NB4 (cell line): ENCODE results near the gene ELAC2.

Experiments
- CTCF ChIP-seq: IDR thresholded peaks from one replicate; pipeline ENCODE4 v1.5.1; 2012; ENCODE audit warnings: low read depth, low read length
- MAX ChIP-seq: IDR thresholded peaks from 2 replicates; pipeline ENCODE4 v1.6.1; 2011; ENCODE audit warnings: low read depth, low read length
- MYC ChIP-seq: IDR thresholded peaks from 2 replicates; pipeline ENCODE4 v1.6.1; 2011; ENCODE audit warnings: low read depth, low read length
- POLR2A ChIP-seq: IDR thresholded peaks from 2 replicates; pipeline ENCODE4 v1.6.1; 2011; ENCODE audit warnings: mild to moderate bottlenecking; ENCODE audit not compliant: insufficient read length; ENCODE audit errors: extremely low read depth

GRCh38 chr17:12998874-12999273 is 19.0 kb downstream of the ELAC2 start:
- TF ChIP-seq CTCF, result no peak
- TF ChIP-seq POLR2A, result no peak
- no peak for TF ChIP-seq MYC
- TF ChIP-seq MAX, result no peak
